Uterus (tissue), 4 donors: ENCODE results near the gene ARID1B. TPM values are rescaled to one million over a fixed set of nuclear protein-coding genes. Genes with fewer than 3 reads are reported as not detected.

Experiments used
- DNase-seq, 2 donors: peaks; one replicate each; pipeline ENCODE4 v3.0.0-alpha.2; 2019 to 2020
- H3K27ac ChIP-seq, 2 donors: fragments of 200-600 bp; sonication (generic); 1 replicate in 1 of 2; 2 replicates in 1 of 2; pipeline ENCODE4 v1.5.1; 2016 to 2018
- H3K27me3 ChIP-seq, 2 donors: fragments of 200-600 bp; sonication (generic); one replicate each; pipeline ENCODE4 v1.5.1; 2018 to 2019; ENCODE audit warnings: control low read depth in 1 of 2
- H3K36me3 ChIP-seq, 2 donors: fragments of 200-600 bp; sonication (generic); one replicate each; pipeline ENCODE4 v1.5.1; 2019; ENCODE audit warnings: control low read depth in 1 of 2
- H3K4me1 ChIP-seq, 2 donors: fragments of 200-600 bp; sonication (generic); one replicate each; pipeline ENCODE4 v1.5.1; 2018 to 2019; ENCODE audit warnings: control low read depth in 1 of 2
- H3K4me3 ChIP-seq, 2 donors: fragments of 200-600 bp; sonication (generic); 1 replicate in 1 of 2; 2 replicates in 1 of 2; pipeline ENCODE4 v1.5.1; 2018 to 2019; ENCODE audit warnings: mild to moderate bottlenecking in 1 of 2
- H3K9me3 ChIP-seq, 2 donors: fragments of 200-600 bp; sonication (generic); one replicate each; pipeline ENCODE4 v1.5.1; 2019; ENCODE audit warnings: control low read depth in 1 of 2
- CTCF ChIP-seq, 4 experiments: fragments of 200-600 bp in 2 of 4; fragments of 450-650 bp in 2 of 4; sonication (generic) in 2 of 4; IDR thresholded peaks; one replicate each; pipeline ENCODE4 v1.5.1; 2016 to 2019; ENCODE audit warnings: antibody characterized with exemption in 4 of 4, mild to moderate bottlenecking in 2 of 4, moderate library complexity in 1 of 4
- POLR2A ChIP-seq, 2 donors: fragments of 450-650 bp; IDR thresholded peaks; one replicate each; pipeline ENCODE4 v1.6.1; 2016; ENCODE audit warnings: antibody characterized with exemption in 2 of 2, mild to moderate bottlenecking in 1 of 2, moderate library complexity in 1 of 2
- intact Hi-C: fragments of 100-400 bp; cut with DNase I; formaldehyde crosslinking; loops from one replicate; pipeline ENCODE4 v1.15.1; 2023; ENCODE audit warnings: low total_unique reads
- total RNA-seq, 4 donors: library from RNA; depleted of rRNA in 3 of 4; stranded (reverse); fragments of >200 nt in 3 of 4; gene quantifications; one replicate each; pipeline versions ENCODE4 v1.1.0 to v1.2.4, GENCODE V29; 2014 to 2023
- donor health status: DM: yes; HTN: yes; CAD: no.

Gene ARID1B
- total RNA-seq, 4 donors from 2014 or later, result 63.8 to 198 (median 125) TPM

DNA sequence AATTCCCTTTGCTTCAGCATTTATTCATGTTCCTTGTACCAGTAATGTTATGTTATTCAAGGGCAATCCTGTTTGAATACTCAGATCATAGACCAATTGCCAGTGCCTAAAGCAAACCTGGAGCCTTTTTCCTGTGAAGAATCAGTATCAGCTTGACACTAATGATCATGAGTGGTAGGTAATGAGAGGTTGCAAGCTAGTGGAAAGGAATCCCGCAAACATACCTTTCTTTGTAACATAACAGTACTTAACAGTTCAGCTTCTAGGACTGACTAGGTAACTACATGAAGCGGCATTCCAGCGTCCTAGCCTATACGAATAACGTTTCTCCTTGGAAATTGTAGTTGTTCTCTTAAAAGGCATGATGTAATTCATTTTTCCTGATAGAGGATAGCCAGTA is 292.4 kb downstream of the ARID1B start:
- Histone ChIP-seq H3K4me3 (no peak overlapping the region), H3K27ac (no peak overlapping the region), H3K9me3 (no peaks in the 10 kb centered on the region), H3K4me1 (peaks cover 0 to 4% of the 10 kb centered on the region in 2 donors), H3K27me3 (no peaks in the 10 kb centered on the region), H3K36me3 (no peaks in the 10 kb centered on the region)
- TF ChIP-seq POLR2A (IDR thresholded peaks at IDR 0.05) (no peak), CTCF (IDR thresholded peaks at IDR 0.05) (no peak)
- no peak for DNase-seq
- intact Hi-C loops, result no loop called here

DNA sequence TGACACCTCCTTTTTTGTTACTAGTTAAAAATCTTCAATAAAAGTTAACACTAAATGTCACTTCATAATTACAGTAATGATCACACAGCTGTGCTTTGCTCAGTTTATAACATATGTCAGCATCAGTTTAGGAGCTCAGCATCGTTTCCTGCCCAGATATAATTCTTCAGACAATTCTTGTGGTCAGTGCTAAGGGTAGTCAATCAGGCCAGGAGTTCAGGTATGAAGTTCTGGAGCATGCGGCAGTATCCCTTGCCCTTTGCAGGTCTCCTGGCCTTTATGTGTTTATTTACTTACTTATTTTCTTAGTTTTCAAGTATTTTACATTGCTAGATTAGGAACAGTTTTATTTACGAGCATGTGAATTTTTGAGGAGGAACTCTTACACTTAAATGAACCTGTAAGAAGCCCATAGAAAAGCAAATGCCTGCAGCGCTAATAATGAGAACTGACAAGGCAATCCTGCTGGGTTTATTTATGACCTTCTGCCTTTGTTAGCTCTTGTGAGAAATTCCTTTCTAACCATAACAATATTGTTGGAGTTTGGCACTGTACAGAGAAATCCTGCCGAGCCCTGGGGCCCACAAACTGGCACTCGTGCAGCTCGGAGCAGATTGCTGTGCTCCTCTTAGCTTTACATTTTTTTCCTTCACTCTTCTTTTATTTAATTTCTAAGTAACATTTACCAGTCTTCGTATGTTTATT is 293.4 kb downstream of the ARID1B start:
- TF ChIP-seq CTCF (IDR thresholded peaks at IDR 0.05) (no peak), POLR2A (IDR thresholded peaks at IDR 0.05) (no peak)
- Histone ChIP-seq H3K27me3 (no peaks in the 10 kb centered on the region), H3K9me3 (no peaks in the 10 kb centered on the region), H3K4me1 (peaks cover 0 to 4% of the 10 kb centered on the region in 2 donors), H3K4me3 (no peak overlapping the region), H3K36me3 (no peaks in the 10 kb centered on the region), H3K27ac (peak overlapping the region in 1 of 2 donors; percentile 9)
- no peak for DNase-seq
- intact Hi-C loops, result no loop called here

GRCh38 chr6:157072128-157072527 is 294.9 kb downstream of the ARID1B start:
- H3K4me1 ChIP-seq, result peaks cover 0 to 4% of the 10 kb centered on the region in 2 donors
- TF ChIP-seq CTCF (IDR thresholded peaks at IDR 0.05), result no peak
- no peak for TF ChIP-seq POLR2A (IDR thresholded peaks at IDR 0.05)
- H3K27ac ChIP-seq, result no peak overlapping the region
- H3K9me3 ChIP-seq, result no peaks in the 10 kb centered on the region
- no peaks in the 10 kb centered on the region for H3K27me3 ChIP-seq
- intact Hi-C loops, result no loop called here
- H3K36me3 ChIP-seq, result no peaks in the 10 kb centered on the region
- H3K4me3 ChIP-seq, result no peak overlapping the region
- no peak for DNase-seq

DNA sequence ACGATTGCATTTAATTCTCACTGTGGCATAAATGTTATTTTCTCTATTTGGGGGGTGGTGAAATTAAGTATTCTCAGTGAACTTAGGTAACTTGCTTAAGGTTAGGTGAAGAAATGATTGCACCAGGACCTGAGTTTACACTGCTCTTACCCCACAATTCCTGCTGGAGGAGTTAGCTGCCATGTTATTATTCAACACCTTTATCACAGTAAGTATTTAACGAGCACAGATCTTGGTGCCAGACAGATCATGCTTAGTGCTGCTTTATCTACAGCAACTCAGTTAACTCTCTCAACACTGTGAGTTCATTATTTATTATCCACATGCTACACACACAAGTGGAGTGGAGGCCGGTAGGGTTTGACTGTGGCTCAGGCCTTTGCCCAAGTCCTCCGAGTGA is 296.4 kb downstream of the ARID1B start:
- intact Hi-C loops, result no loop called here
- no peaks in the 10 kb centered on the region for H3K36me3 ChIP-seq
- no peaks in the 10 kb centered on the region for H3K9me3 ChIP-seq
- no peak overlapping the region for H3K27ac ChIP-seq
- peaks cover 0 to 4% of the 10 kb centered on the region in 2 donors for H3K4me1 ChIP-seq
- TF ChIP-seq CTCF (IDR thresholded peaks at IDR 0.05), result no peak
- TF ChIP-seq POLR2A (IDR thresholded peaks at IDR 0.05), result no peak
- H3K4me3 ChIP-seq, result no peak overlapping the region
- H3K27me3 ChIP-seq, result no peaks in the 10 kb centered on the region
- DNase-seq, result no peak

GRCh38 chr6:157074969-157075368 is 297.8 kb downstream of the ARID1B start:
- Histone ChIP-seq H3K9me3 (no peaks in the 10 kb centered on the region), H3K27me3 (no peaks in the 10 kb centered on the region), H3K4me3 (no peak overlapping the region), H3K4me1 (no peaks in the 10 kb centered on the region), H3K36me3 (no peaks in the 10 kb centered on the region), H3K27ac (no peak overlapping the region)
- no peak for DNase-seq
- TF ChIP-seq CTCF (IDR thresholded peaks at IDR 0.05), result no peak
- intact Hi-C loops, result no loop called here
